ENCODE results near the gene KSR2. TPM values are rescaled to one million over a fixed set of nuclear protein-coding genes. Genes with fewer than 3 reads are reported as not detected.

KSR2 gene
- total and polyA plus RNA-seq, 4 donors = 0.09 to 1.8 (median 0.37) TPM

- Histone ChIP-seq H3K9me3 (ENCODE audit: control insufficient read depth in 4 of 4, insufficient read depth in 3 of 4, low read length in 3 of 4) (no peaks in the 10 kb centered on the region), H3K27ac (ENCODE audit: low read depth in 1 of 2, low read length in 1 of 2) (no peak overlapping the region), H3K4me1 (ENCODE audit: control insufficient read depth in 5 of 5, insufficient read depth in 5 of 5, low read length in 5 of 5) (peaks cover 0 to 10% (median 8%) of the 10 kb centered on the region in 5 donors), H3K36me3 (ENCODE audit: control insufficient read depth in 4 of 4, insufficient read depth in 4 of 4, low read length in 4 of 4) (no peaks in the 10 kb centered on the region), H3K9ac (ENCODE audit: insufficient read depth in 1 of 2, low read length in 2 of 2) (no peak overlapping the region), H3K27me3 (ENCODE audit: control insufficient read depth in 3 of 3, insufficient read depth in 3 of 3, low read length in 2 of 3) (no peaks in the 10 kb centered on the region), H3K4me3 (no peak overlapping the region)
- DNase-seq = no peak
- no peak for TF ChIP-seq CTCF (IDR thresholded peaks at IDR 0.05; ENCODE audit: control extremely low read depth, extremely low read depth)
- 60 to 66% methylated on average over 2 of the region's 2 CpGs for WGBS, 2 donors
- ATAC-seq (ENCODE audit: insufficient read depth, low FRiP score) = no peak
These were observed 470.5 kb downstream of the KSR2 start for GRCh38 chr12:117498256-117498655.

GRCh38 chr12:117497407-117497806 lies 471.4 kb downstream of the KSR2 start:
- no peak for TF ChIP-seq CTCF (IDR thresholded peaks at IDR 0.05; ENCODE audit: control extremely low read depth, extremely low read depth)
- DNase-seq (no peak), ATAC-seq (ENCODE audit: insufficient read depth, low FRiP score) (no peak)
- no peaks in the 10 kb centered on the region for H3K36me3 ChIP-seq (ENCODE audit: control insufficient read depth in 4 of 4, insufficient read depth in 4 of 4, low read length in 4 of 4)
- no peaks in the 10 kb centered on the region for H3K27me3 ChIP-seq (ENCODE audit: control insufficient read depth in 3 of 3, insufficient read depth in 3 of 3, low read length in 2 of 3)
- H3K9ac ChIP-seq (ENCODE audit: insufficient read depth in 1 of 2, low read length in 2 of 2) = no peak overlapping the region
- no peaks in the 10 kb centered on the region for H3K9me3 ChIP-seq (ENCODE audit: control insufficient read depth in 4 of 4, insufficient read depth in 3 of 4, low read length in 3 of 4)
- H3K27ac ChIP-seq (ENCODE audit: low read depth in 1 of 2, low read length in 1 of 2) = no peak overlapping the region
- peaks cover 0 to 10% (median 8%) of the 10 kb centered on the region in 5 donors for H3K4me1 ChIP-seq (ENCODE audit: control insufficient read depth in 5 of 5, insufficient read depth in 5 of 5, low read length in 5 of 5)
- no peak overlapping the region for H3K4me3 ChIP-seq
- WGBS, 2 donors = 70 to 75% methylated on average over 7 of the region's 7 CpGs

- no peak overlapping the region for H3K9ac ChIP-seq (ENCODE audit: insufficient read depth in 1 of 2, low read length in 2 of 2)
- H3K27me3 ChIP-seq (ENCODE audit: control insufficient read depth in 3 of 3, insufficient read depth in 3 of 3, low read length in 2 of 3) = no peaks in the 10 kb centered on the region
- H3K36me3 ChIP-seq (ENCODE audit: control insufficient read depth in 4 of 4, insufficient read depth in 4 of 4, low read length in 4 of 4) = no peaks in the 10 kb centered on the region
- ATAC-seq (ENCODE audit: insufficient read depth, low FRiP score) (no peak), DNase-seq (peak in 1 of 3 donors; percentile 36)
- H3K27ac ChIP-seq (ENCODE audit: low read depth in 1 of 2, low read length in 1 of 2) = no peak overlapping the region
- no peaks in the 10 kb centered on the region for H3K9me3 ChIP-seq (ENCODE audit: control insufficient read depth in 4 of 4, insufficient read depth in 3 of 4, low read length in 3 of 4)
- no peak for TF ChIP-seq CTCF (IDR thresholded peaks at IDR 0.05; ENCODE audit: control extremely low read depth, extremely low read depth)
- 30 to 34% methylated on average over 8 of the region's 8 CpGs for WGBS, 2 donors
- H3K4me1 ChIP-seq (ENCODE audit: control insufficient read depth in 5 of 5, insufficient read depth in 5 of 5, low read length in 5 of 5) = peaks cover 0 to 3% (median 0%) of the 10 kb centered on the region in 5 donors
- no peak overlapping the region for H3K4me3 ChIP-seq
These were observed 473.7 kb downstream of the KSR2 start for GRCh38 chr12:117494833-117495655.
